ENCODE data around the gene SUCNR1. TPM values are rescaled to one million over a fixed set of nuclear protein-coding genes. Genes with fewer than 3 reads are reported as not detected.
"Not testable (repeated sequence)": the region's sequence is repeated elsewhere in the genome, so short reads cannot be mapped to it uniquely, and the experiment has no call there.

Gene SUCNR1
- total and polyA plus RNA-seq, 2 donors: 0.64 to 1.1 TPM

- H3K36me3 ChIP-seq (ENCODE audit: control insufficient read depth in 2 of 2, insufficient read depth in 2 of 2, low read length in 1 of 2): no peaks in the 10 kb centered on the region
- H3K9me3 ChIP-seq (ENCODE audit: control insufficient read depth in 2 of 2, insufficient read depth in 1 of 2, low read length in 1 of 2): no peaks in the 10 kb centered on the region
- peak overlapping the region in 1 of 2 donors; percentile 18 for H3K27ac ChIP-seq (ENCODE audit: low read depth in 1 of 2, low read length in 1 of 2)
- WGBS: 52% methylated on average over 4 of the region's 4 CpGs
- no peak overlapping the region for H3K4me3 ChIP-seq (ENCODE audit: low read length in 2 of 2)
- DNase-seq (ENCODE audit: low read depth in 6 of 9, low spot score in 9 of 9): no peak
- no peaks in the 10 kb centered on the region for H3K27me3 ChIP-seq (ENCODE audit: control insufficient read depth in 2 of 2, insufficient read depth in 1 of 2, low read length in 1 of 2)
- H3K4me1 ChIP-seq (ENCODE audit: control insufficient read depth in 2 of 2, insufficient read depth in 2 of 2, low read length in 2 of 2): peaks cover under 1 to 12% of the 10 kb centered on the region in 2 donors
Measured at GRCh38 chr3:151896246-151897012, 23.0 kb downstream of the SUCNR1 start.

GRCh38 chr3:151898121-151898520 lies 24.7 kb downstream of the SUCNR1 start:
- not testable (repeated sequence) for H3K4me1 ChIP-seq (ENCODE audit: control insufficient read depth in 2 of 2, insufficient read depth in 2 of 2, low read length in 2 of 2); H3K27me3 ChIP-seq (ENCODE audit: control insufficient read depth in 2 of 2, insufficient read depth in 1 of 2, low read length in 1 of 2); H3K9me3 ChIP-seq (ENCODE audit: control insufficient read depth in 2 of 2, insufficient read depth in 1 of 2, low read length in 1 of 2); H3K4me3 ChIP-seq (ENCODE audit: low read length in 2 of 2); H3K27ac ChIP-seq (ENCODE audit: low read depth in 1 of 2, low read length in 1 of 2); DNase-seq (ENCODE audit: low read depth in 6 of 9, low spot score in 9 of 9); H3K36me3 ChIP-seq (ENCODE audit: control insufficient read depth in 2 of 2, insufficient read depth in 2 of 2, low read length in 1 of 2)
- no CpG with 5 or more reads among the region's 1 CpG for WGBS

- peaks cover 0 to 13% of the 10 kb centered on the region in 2 donors for H3K4me1 ChIP-seq (ENCODE audit: control insufficient read depth in 2 of 2, insufficient read depth in 2 of 2, low read length in 2 of 2)
- not testable (repeated sequence) for H3K9me3 ChIP-seq (ENCODE audit: control insufficient read depth in 2 of 2, insufficient read depth in 1 of 2, low read length in 1 of 2); DNase-seq (ENCODE audit: low read depth in 6 of 9, low spot score in 9 of 9); H3K4me3 ChIP-seq (ENCODE audit: low read length in 2 of 2); H3K27me3 ChIP-seq (ENCODE audit: control insufficient read depth in 2 of 2, insufficient read depth in 1 of 2, low read length in 1 of 2); H3K27ac ChIP-seq (ENCODE audit: low read depth in 1 of 2, low read length in 1 of 2); H3K36me3 ChIP-seq (ENCODE audit: control insufficient read depth in 2 of 2, insufficient read depth in 2 of 2, low read length in 1 of 2)
- 99% methylated on average over 3 of the region's 3 CpGs for WGBS
Measured at GRCh38 chr3:151898564-151899261, 25.3 kb downstream of the SUCNR1 start.

- Histone ChIP-seq H3K4me3 (ENCODE audit: low read length in 2 of 2) (no peak overlapping the region), H3K27ac (ENCODE audit: low read depth in 1 of 2, low read length in 1 of 2) (no peak overlapping the region), H3K9me3 (ENCODE audit: control insufficient read depth in 2 of 2, insufficient read depth in 1 of 2, low read length in 1 of 2) (no peaks in the 10 kb centered on the region), H3K36me3 (ENCODE audit: control insufficient read depth in 2 of 2, insufficient read depth in 2 of 2, low read length in 1 of 2) (no peaks in the 10 kb centered on the region), H3K4me1 (ENCODE audit: control insufficient read depth in 2 of 2, insufficient read depth in 2 of 2, low read length in 2 of 2) (peaks cover 0 to 9% of the 10 kb centered on the region in 2 donors), H3K27me3 (ENCODE audit: control insufficient read depth in 2 of 2, insufficient read depth in 1 of 2, low read length in 1 of 2) (no peaks in the 10 kb centered on the region)
- DNase-seq (ENCODE audit: low read depth in 6 of 9, low spot score in 9 of 9): no peak
Measured at GRCh38 chr3:151899996-151900395, 26.6 kb downstream of the SUCNR1 start.

- Histone ChIP-seq H3K36me3 (ENCODE audit: control insufficient read depth in 2 of 2, insufficient read depth in 2 of 2, low read length in 1 of 2) (no peaks in the 10 kb centered on the region), H3K27me3 (ENCODE audit: control insufficient read depth in 2 of 2, insufficient read depth in 1 of 2, low read length in 1 of 2) (no peaks in the 10 kb centered on the region), H3K27ac (ENCODE audit: low read depth in 1 of 2, low read length in 1 of 2) (no peak overlapping the region), H3K4me1 (ENCODE audit: control insufficient read depth in 2 of 2, insufficient read depth in 2 of 2, low read length in 2 of 2) (peaks cover 0 to 7% of the 10 kb centered on the region in 2 donors), H3K4me3 (ENCODE audit: low read length in 2 of 2) (no peak overlapping the region), H3K9me3 (ENCODE audit: control insufficient read depth in 2 of 2, insufficient read depth in 1 of 2, low read length in 1 of 2) (no peaks in the 10 kb centered on the region)
- no peak for DNase-seq (ENCODE audit: low read depth in 6 of 9, low spot score in 9 of 9)
- WGBS: 93% methylated on average over 2 of the region's 2 CpGs
Measured at GRCh38 chr3:151900460-151900859, 27.0 kb downstream of the SUCNR1 start.

GRCh38 chr3:151900884-151901643 lies 27.6 kb downstream of the SUCNR1 start:
- Histone ChIP-seq H3K4me1 (ENCODE audit: control insufficient read depth in 2 of 2, insufficient read depth in 2 of 2, low read length in 2 of 2) (peaks cover 0 to 7% of the 10 kb centered on the region in 2 donors), H3K36me3 (ENCODE audit: control insufficient read depth in 2 of 2, insufficient read depth in 2 of 2, low read length in 1 of 2) (no peaks in the 10 kb centered on the region), H3K27ac (ENCODE audit: low read depth in 1 of 2, low read length in 1 of 2) (no peak overlapping the region), H3K9me3 (ENCODE audit: control insufficient read depth in 2 of 2, insufficient read depth in 1 of 2, low read length in 1 of 2) (no peaks in the 10 kb centered on the region), H3K4me3 (ENCODE audit: low read length in 2 of 2) (no peak overlapping the region), H3K27me3 (ENCODE audit: control insufficient read depth in 2 of 2, insufficient read depth in 1 of 2, low read length in 1 of 2) (no peaks in the 10 kb centered on the region)
- no peak for DNase-seq (ENCODE audit: low read depth in 6 of 9, low spot score in 9 of 9)
- 22% methylated on average over 1 of the region's 1 CpG for WGBS

GRCh38 chr3:151901644-151902285 lies 28.3 kb downstream of the SUCNR1 start:
- H3K27me3 ChIP-seq (ENCODE audit: control insufficient read depth in 2 of 2, insufficient read depth in 1 of 2, low read length in 1 of 2): no peaks in the 10 kb centered on the region
- no peaks in the 10 kb centered on the region for H3K36me3 ChIP-seq (ENCODE audit: control insufficient read depth in 2 of 2, insufficient read depth in 2 of 2, low read length in 1 of 2)
- no peak overlapping the region for H3K27ac ChIP-seq (ENCODE audit: low read depth in 1 of 2, low read length in 1 of 2)
- WGBS: 74% methylated on average over 3 of the region's 3 CpGs
- peaks cover 0 to 7% of the 10 kb centered on the region in 2 donors for H3K4me1 ChIP-seq (ENCODE audit: control insufficient read depth in 2 of 2, insufficient read depth in 2 of 2, low read length in 2 of 2)
- H3K9me3 ChIP-seq (ENCODE audit: control insufficient read depth in 2 of 2, insufficient read depth in 1 of 2, low read length in 1 of 2): no peaks in the 10 kb centered on the region
- no peak overlapping the region for H3K4me3 ChIP-seq (ENCODE audit: low read length in 2 of 2)
- no peak for DNase-seq (ENCODE audit: low read depth in 6 of 9, low spot score in 9 of 9)

GRCh38 chr3:151903501-151903991 lies 30.1 kb downstream of the SUCNR1 start:
- Histone ChIP-seq H3K36me3 (ENCODE audit: control insufficient read depth in 2 of 2, insufficient read depth in 2 of 2, low read length in 1 of 2) (no peaks in the 10 kb centered on the region), H3K4me3 (ENCODE audit: low read length in 2 of 2) (no peak overlapping the region), H3K9me3 (ENCODE audit: control insufficient read depth in 2 of 2, insufficient read depth in 1 of 2, low read length in 1 of 2) (no peaks in the 10 kb centered on the region), H3K27ac (ENCODE audit: low read depth in 1 of 2, low read length in 1 of 2) (no peak overlapping the region), H3K4me1 (ENCODE audit: control insufficient read depth in 2 of 2, insufficient read depth in 2 of 2, low read length in 2 of 2) (peaks cover 0 to 7% of the 10 kb centered on the region in 2 donors), H3K27me3 (ENCODE audit: control insufficient read depth in 2 of 2, insufficient read depth in 1 of 2, low read length in 1 of 2) (no peaks in the 10 kb centered on the region)
- no peak for DNase-seq (ENCODE audit: low read depth in 6 of 9, low spot score in 9 of 9)
- WGBS: 25% methylated on average over 2 of the region's 2 CpGs
